Measurements from ENCODE around the gene IL31.
"Not testable (repeated sequence)": the region's sequence is repeated elsewhere in the genome, so short reads cannot be mapped to it uniquely, and the experiment has no call there.

Gene IL31

DNA sequence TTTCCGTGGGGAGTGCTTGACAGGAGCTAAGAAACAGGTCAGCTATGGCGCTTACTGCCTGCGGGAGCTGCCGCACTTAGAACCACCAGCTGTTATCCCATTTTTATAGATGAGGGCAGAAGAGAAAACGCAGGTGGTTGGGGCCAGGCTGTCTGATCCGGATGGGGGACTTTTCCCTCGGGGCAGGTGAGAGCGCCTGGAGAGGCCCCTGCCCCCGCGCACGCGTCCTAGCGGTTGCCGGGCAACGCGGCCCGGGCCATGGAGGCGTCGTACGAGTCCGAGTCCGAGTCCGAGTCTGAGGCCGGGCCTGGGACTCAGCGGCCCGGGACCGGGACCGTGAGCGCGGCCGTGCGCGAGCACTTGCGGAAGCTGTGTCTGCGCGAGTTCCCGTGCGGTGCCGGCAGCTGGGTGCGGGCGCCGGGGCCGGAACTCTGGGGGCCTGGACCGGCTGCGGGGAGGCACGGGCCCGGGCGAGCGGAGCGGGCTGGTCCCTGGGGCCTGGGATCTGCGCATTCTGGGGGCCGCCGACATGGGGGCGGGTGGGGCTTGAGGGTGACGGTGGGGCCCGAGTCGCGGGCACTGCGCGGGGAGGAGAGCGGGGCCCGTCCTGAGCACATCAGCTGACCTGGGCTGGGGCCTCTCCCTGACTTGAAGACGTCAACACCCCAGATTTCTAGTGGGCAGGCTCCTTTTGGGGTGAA, 9.0 kb upstream of the IL31 start, which contains the start of gene LRRC43:
TSS of gene LRRC43 (plus strand) at position 237 of the 701 bp plus-strand sequence. CDS start at position 259, 22 bp downstream.
- no peaks in the 10 kb centered on the region for H3K9me3 Mint-ChIP-seq
- H3K4me3 Mint-ChIP-seq, result peak within 1 kb of the TSS; percentile 77
- no peak within 1 kb of the TSS for H3K27ac Mint-ChIP-seq
- H3K4me1 Mint-ChIP-seq (ENCODE audit: low read depth), result peaks cover 7% of the 10 kb centered on the region
- H3K27me3 Mint-ChIP-seq (ENCODE audit: low read depth), result peaks cover 31% of the 10 kb centered on the region
- no peaks in the 10 kb centered on the region for H3K36me3 Mint-ChIP-seq (ENCODE audit: low read depth)

DNA sequence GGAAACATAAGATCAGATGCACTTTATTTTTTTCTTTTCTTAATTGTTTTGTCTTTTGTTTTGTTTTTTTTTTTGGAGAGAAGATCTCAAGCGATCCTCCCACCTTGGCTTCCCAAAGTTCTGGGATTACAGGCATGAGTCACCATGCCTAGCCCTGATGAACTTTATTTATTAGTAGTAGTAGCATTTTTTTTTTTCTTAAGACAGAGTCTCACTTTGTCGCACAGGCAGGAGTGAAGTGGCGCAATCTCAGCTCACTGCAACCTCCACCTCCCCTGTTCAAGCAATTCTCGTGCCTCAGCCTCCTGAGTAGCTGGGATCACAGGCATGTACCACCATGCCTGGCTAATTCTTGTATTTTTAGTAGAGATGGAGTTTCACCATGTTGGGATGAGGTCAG, 2.5 kb upstream of the IL31 start:
- H3K4me1 Mint-ChIP-seq (ENCODE audit: low read depth); H3K4me3 Mint-ChIP-seq; H3K27ac Mint-ChIP-seq; H3K9me3 Mint-ChIP-seq; H3K36me3 Mint-ChIP-seq (ENCODE audit: low read depth): not testable (repeated sequence)
- H3K27me3 Mint-ChIP-seq (ENCODE audit: low read depth), result peaks cover 14% of the 10 kb centered on the region

DNA sequence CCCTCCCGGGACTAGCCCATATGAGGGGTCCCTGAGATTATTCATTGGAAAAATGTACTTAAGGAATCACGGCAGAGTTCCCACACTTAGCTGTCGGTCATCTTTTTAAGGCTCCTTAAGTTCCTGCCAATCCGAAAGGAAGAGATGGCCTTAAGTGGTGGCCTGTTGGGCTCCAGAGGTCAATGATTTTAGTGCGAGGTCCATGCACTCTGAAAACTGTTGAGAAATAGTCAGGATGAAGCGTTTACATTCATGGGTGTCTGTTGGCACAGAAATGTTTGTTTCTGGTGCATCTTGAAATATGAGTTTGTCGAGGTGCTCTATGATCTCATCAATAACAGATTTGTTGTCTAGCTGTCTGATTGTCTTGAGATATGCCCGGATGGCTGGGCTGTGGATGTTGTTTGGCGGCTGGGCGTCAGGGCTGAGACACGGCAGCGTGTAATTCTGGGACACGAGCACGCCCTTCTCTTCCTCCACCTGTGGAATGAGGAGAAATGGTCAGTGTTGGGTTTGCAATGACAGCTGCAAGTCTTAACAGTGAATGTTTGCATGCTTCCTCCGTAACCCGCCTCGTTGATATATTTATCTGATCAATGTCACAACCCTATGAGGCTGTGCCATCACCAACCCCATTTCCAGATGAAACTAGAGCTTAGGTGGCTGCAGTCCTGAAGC, 1.6 kb downstream of the IL31 start:
- Mint-ChIP-seq H3K27me3 (ENCODE audit: low read depth) (peaks cover 15% of the 10 kb centered on the region), H3K9me3 (no peaks in the 10 kb centered on the region), H3K4me3 (no peak overlapping the region), H3K36me3 (ENCODE audit: low read depth) (no peaks in the 10 kb centered on the region), H3K27ac (no peak overlapping the region), H3K4me1 (ENCODE audit: low read depth) (no peaks in the 10 kb centered on the region)

DNA sequence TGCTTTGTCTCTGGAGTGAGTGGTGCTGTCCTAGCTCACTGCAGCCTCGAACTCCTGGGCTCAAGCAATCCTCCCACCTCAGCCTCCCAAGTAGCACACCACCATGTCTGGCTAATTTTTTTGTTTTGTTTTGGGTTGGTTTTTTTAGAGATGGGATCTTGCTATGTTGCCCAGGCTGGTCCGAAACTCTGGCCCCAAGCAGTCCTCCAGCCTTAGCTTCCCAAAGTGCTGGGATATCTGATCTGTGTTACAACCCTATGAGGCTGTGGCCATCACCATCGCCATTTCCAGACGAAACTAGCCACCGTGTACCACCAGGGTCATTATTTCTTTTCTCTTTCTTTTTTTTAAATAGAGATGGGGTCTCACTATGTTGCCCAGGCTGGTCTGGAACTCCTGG, 2.6 kb downstream of the IL31 start:
- no peaks in the 10 kb centered on the region for H3K9me3 Mint-ChIP-seq
- H3K36me3 Mint-ChIP-seq (ENCODE audit: low read depth), result no peaks in the 10 kb centered on the region
- peaks cover 7% of the 10 kb centered on the region for H3K4me1 Mint-ChIP-seq (ENCODE audit: low read depth)
- H3K27ac Mint-ChIP-seq, result no peak overlapping the region
- H3K27me3 Mint-ChIP-seq (ENCODE audit: low read depth), result peaks cover 15% of the 10 kb centered on the region
- no peak overlapping the region for H3K4me3 Mint-ChIP-seq

DNA sequence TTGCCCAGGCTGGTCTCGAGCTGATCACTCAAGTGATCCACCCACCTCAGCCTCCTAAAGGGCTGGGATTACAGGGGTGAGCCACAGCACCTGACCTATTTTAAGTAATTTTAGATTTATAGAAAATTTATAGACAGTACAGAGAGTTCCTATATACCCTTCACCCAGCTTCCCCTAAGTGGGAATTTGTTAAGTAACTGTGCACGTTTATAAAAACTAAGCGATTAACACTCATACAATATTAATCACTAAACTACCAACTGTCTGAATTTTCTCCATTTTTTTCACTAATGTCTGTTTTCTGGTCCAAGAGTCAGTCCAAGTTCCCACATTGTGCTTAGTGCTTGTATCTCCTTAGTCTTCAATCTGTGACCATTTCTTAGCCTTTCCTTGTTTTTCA, 5.5 kb downstream of the IL31 start:
- H3K4me1 Mint-ChIP-seq (ENCODE audit: low read depth), result peaks cover 7% of the 10 kb centered on the region
- H3K36me3 Mint-ChIP-seq (ENCODE audit: low read depth), result no peaks in the 10 kb centered on the region
- no peak overlapping the region for H3K27ac Mint-ChIP-seq
- H3K9me3 Mint-ChIP-seq, result no peaks in the 10 kb centered on the region
- no peak overlapping the region for H3K4me3 Mint-ChIP-seq
- peaks cover 13% of the 10 kb centered on the region for H3K27me3 Mint-ChIP-seq (ENCODE audit: low read depth)

DNA sequence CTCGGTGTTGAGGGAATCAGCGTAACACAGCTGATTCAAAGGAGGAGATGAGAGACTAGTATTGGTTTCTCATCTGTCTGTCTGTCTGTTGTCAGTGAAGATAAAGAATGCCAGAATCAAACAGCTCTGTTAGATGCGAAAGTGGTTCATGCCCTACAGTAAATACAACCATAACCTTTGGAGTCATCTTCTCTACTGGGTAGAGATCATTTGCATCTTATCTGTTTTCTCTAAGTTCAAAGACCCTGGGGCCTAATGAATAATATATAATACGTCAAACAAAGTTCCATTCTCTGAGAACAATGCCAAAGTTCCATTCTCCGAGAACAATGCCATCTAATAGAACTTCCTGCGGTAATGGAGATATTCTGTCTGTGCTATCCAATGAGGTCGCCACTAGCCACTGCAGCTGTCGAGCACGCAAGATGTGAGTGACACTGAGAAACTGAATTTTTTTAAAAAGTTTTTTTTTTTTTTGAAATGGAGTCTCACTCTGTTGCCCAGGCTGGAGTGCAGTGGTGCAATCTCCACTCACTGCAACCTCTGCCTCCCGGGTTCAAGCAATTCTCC, 6.6 kb downstream of the IL31 start:
- no peak overlapping the region for H3K27ac Mint-ChIP-seq
- H3K27me3 Mint-ChIP-seq (ENCODE audit: low read depth), result peaks cover 13% of the 10 kb centered on the region
- no peak overlapping the region for H3K4me3 Mint-ChIP-seq
- H3K36me3 Mint-ChIP-seq (ENCODE audit: low read depth), result no peaks in the 10 kb centered on the region
- H3K4me1 Mint-ChIP-seq (ENCODE audit: low read depth), result peaks cover 13% of the 10 kb centered on the region
- H3K9me3 Mint-ChIP-seq, result no peaks in the 10 kb centered on the region

DNA sequence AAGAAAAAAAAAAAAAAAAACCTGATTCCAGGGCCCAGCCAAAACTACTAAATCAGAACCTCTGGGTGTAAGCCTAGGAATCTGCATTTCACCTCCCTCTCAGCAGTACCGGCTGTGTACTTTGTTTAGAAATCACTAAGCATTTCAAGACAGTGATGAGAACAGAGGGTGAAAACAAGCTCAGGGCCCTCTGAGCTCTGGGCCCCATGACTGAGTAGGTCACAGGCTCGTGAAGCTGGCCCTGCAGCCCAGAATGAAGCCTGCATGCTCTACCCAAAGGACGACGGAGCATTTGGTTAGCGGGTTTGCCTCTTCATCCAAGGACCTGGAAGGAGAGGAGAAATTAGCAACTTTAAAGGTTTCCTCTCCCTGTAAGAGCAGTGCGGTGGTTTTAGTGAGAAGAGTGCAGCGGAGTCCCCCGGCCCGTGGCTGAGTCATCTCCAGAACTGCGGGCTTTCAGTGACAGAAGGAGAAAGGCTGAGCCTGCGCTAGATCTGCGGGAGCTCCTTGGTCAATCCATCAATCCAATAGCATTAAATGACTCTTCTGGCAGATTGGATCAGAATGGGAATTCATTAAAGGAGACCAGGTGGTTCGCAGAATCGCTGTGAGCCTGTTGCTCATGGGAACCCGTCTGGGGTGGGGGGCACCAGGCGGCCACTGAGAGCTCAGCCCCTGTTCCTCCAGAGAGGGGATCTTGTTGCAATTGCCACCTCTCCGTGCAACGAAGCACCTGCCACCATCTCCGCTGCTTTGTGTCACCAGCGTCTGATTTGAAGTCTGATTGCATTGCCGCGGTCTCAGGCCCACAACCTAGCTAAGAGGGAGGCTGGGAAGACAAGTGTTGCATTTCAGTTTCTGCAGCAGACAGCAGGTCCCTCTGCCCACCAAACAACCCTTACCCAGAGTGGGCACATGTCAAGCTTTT, 7.3 kb downstream of the IL31 start:
- H3K4me3 Mint-ChIP-seq, result no peak overlapping the region
- H3K36me3 Mint-ChIP-seq (ENCODE audit: low read depth), result no peaks in the 10 kb centered on the region
- H3K27me3 Mint-ChIP-seq (ENCODE audit: low read depth), result peaks cover 13% of the 10 kb centered on the region
- no peaks in the 10 kb centered on the region for H3K9me3 Mint-ChIP-seq
- peaks cover 17% of the 10 kb centered on the region for H3K4me1 Mint-ChIP-seq (ENCODE audit: low read depth)
- no peak overlapping the region for H3K27ac Mint-ChIP-seq

DNA sequence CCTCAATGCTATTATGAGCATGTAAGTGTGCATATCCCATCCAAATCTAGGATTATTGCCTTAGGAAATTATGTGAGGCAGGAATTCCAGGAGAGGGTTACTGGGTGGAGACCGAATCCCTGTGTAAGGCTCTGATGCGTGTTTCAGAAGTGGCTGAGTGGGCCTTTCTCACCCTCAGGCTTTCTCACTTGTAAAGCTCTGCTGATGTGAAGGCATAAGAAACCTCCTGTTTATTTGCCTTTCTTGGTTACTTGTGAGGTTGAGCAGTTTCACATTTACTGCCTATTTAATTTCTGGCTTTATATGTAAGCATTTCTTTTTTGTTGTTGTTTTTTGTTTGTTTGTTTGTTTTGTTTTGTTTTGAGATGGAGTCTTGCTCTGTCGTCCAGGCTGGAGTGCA, 11.0 kb downstream of the IL31 start:
- H3K4me3 Mint-ChIP-seq, result no peak overlapping the region
- H3K27me3 Mint-ChIP-seq (ENCODE audit: low read depth), result peaks cover 7% of the 10 kb centered on the region
- H3K4me1 Mint-ChIP-seq (ENCODE audit: low read depth), result peaks cover 18% of the 10 kb centered on the region
- H3K27ac Mint-ChIP-seq, result no peak overlapping the region
- H3K36me3 Mint-ChIP-seq (ENCODE audit: low read depth), result no peaks in the 10 kb centered on the region
- no peaks in the 10 kb centered on the region for H3K9me3 Mint-ChIP-seq

DNA sequence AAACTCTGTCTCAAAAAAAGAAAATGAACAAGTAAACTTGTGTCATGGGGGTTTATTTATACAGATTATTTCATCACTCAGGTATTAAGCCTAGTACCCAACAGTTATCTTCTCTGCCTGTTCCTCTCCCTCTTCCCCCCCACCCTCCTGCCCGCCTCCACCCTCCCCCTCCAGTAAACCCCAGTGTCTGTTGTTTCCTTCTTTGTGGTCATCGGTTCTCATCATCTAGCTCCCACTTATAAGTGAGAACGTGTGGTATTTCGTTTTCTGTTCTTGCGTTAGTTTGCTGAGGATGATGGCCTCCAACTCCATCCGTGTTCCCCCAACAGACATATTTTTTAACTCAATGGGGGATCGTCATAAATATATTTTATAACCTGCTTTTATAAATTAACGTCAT, 12.3 kb downstream of the IL31 start:
- H3K27ac Mint-ChIP-seq, result peak overlapping the region; percentile 20
- no peaks in the 10 kb centered on the region for H3K36me3 Mint-ChIP-seq (ENCODE audit: low read depth)
- H3K27me3 Mint-ChIP-seq (ENCODE audit: low read depth), result peaks cover 7% of the 10 kb centered on the region
- peak overlapping the region; percentile 10 for H3K4me3 Mint-ChIP-seq
- no peaks in the 10 kb centered on the region for H3K9me3 Mint-ChIP-seq
- peaks cover 14% of the 10 kb centered on the region for H3K4me1 Mint-ChIP-seq (ENCODE audit: low read depth)

DNA sequence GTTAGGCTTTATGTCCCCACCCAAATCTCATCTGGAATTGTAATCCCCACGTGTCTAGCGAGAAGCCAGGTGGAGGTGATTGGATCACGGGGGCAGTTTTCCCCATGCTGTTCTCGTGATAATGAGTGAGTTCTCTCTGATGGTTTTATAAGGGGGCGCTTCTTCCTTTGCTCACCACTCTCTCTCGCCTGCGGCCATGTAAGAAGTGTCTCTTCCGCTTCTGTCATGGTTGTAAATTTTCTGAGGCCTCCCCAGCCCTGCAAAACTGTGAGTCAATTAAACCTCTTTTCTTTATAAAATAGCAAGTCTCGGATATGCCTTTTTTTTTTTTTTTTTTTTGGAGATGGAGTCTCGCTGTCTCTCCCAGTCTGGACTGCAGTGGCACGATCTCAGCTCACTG, 13.3 kb downstream of the IL31 start:
- Mint-ChIP-seq H3K36me3 (ENCODE audit: low read depth) (no peaks in the 10 kb centered on the region), H3K27ac (no peak overlapping the region), H3K4me3 (no peak overlapping the region), H3K4me1 (ENCODE audit: low read depth) (peaks cover 10% of the 10 kb centered on the region), H3K27me3 (ENCODE audit: low read depth) (peaks cover 7% of the 10 kb centered on the region), H3K9me3 (no peaks in the 10 kb centered on the region)

DNA sequence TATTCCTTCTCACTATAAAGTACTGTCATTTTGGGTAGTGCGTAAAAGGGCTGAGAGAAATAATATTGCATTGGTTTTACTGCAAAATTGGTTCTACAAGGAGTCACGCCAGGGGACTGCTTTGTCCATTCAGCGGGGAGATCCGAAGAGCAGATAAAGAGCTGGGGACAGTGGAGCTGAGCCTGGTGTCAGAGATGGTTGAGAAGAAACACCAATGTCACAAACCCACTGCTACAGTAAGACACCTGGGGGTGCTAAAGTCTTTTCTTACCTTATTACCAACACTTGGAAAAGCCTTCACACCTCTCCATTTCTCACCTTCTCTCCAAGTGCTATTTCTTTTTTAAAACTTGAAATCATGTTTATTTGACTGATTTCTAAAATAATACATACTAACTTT, 14.1 kb downstream of the IL31 start:
- Mint-ChIP-seq H3K27me3 (ENCODE audit: low read depth) (peaks cover 4% of the 10 kb centered on the region), H3K9me3 (no peaks in the 10 kb centered on the region), H3K27ac (no peak overlapping the region), H3K36me3 (ENCODE audit: low read depth) (no peaks in the 10 kb centered on the region), H3K4me1 (ENCODE audit: low read depth) (peaks cover 10% of the 10 kb centered on the region), H3K4me3 (no peak overlapping the region)

DNA sequence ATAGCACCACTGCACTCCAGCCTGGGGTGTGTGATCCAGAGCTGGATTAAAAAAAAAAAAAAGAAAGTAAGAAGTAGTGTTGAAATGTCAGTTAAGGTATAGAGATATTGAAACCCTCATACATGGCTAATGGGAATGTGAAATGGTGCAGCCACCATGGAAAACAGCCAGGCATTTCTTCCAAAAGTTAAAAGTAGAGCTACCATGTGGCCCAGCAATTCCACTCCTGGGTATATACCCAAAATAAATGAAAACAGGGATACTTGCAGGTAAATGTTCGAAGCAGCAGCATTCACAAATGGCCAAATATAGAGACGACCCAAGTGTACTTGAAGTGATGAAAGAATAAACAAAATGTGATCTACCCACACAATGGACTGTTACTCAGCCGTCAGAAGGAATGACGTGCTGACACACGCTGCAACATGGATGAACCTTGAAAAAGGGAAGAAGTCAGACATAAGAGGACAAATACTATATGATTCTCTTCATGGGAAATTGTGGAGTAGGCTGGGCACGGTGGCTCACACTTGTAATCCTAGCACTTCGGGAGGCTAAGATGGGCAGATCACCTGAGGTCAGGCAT, 15.2 kb downstream of the IL31 start:
- Mint-ChIP-seq H3K27me3 (ENCODE audit: low read depth) (no peaks in the 10 kb centered on the region), H3K4me3 (no peak overlapping the region), H3K27ac (no peak overlapping the region), H3K36me3 (ENCODE audit: low read depth) (no peaks in the 10 kb centered on the region), H3K9me3 (no peaks in the 10 kb centered on the region), H3K4me1 (ENCODE audit: low read depth) (peaks cover 10% of the 10 kb centered on the region)

DNA sequence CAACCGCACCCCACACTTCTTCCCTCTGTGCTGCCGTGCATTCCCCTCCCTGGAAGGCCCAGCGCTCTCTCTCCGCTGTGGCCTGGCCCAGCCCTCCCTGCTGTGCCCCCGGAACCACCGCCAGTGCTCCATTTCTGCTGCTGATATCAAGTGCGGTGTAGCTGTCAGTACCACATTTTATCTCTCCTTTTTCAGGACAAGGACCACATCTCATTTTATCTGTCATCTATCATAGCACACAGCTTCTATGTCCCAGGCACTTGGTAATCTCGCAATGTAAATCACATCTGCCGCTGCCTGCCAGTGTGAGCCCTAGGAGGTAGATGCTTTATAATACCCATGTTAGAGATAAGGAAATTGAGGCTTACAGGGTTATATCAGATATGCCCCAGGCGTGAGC, 18.3 kb downstream of the IL31 start:
- H3K27ac Mint-ChIP-seq, result no peak overlapping the region
- no peaks in the 10 kb centered on the region for H3K4me1 Mint-ChIP-seq (ENCODE audit: low read depth)
- no peaks in the 10 kb centered on the region for H3K9me3 Mint-ChIP-seq
- no peaks in the 10 kb centered on the region for H3K36me3 Mint-ChIP-seq (ENCODE audit: low read depth)
- H3K27me3 Mint-ChIP-seq (ENCODE audit: low read depth), result no peaks in the 10 kb centered on the region
- no peak overlapping the region for H3K4me3 Mint-ChIP-seq

DNA sequence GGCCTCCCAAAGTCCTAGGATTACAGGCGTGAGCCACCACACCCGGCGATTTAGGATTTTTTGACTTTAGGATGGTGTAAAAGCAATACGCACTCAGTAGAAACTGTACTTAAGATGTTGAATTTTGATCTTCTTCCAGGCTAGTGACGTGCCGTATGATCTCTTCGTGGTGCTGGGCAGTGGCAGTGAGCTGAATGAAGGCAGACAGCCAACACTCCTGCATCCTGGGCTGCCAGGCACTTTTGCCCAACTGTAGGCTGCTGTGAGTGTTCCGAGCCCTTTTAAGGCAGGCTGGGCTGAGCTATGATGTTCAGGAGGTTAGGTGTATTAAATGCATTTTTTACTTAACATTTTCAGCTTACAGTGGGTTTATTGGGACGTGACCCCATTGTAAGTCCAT, 21.3 kb downstream of the IL31 start:
- no peak overlapping the region for H3K4me3 Mint-ChIP-seq
- H3K4me1 Mint-ChIP-seq (ENCODE audit: low read depth), result no peaks in the 10 kb centered on the region
- no peak overlapping the region for H3K27ac Mint-ChIP-seq
- no peaks in the 10 kb centered on the region for H3K27me3 Mint-ChIP-seq (ENCODE audit: low read depth)
- no peaks in the 10 kb centered on the region for H3K36me3 Mint-ChIP-seq (ENCODE audit: low read depth)
- no peaks in the 10 kb centered on the region for H3K9me3 Mint-ChIP-seq

Measured in T-helper 1 cell treated with Interleukin-12 subunit alpha and Interleukin-12 subunit beta and Interleukin-4 antibody, amounts not matched to agents 30 μg/mL and 1 μg/mL, for 36 hours (primary cell).